NT2/D1 (cell line): ENCODE measurements around the gene SHISAL1.

Experiments used
- SUZ12 ChIP-seq: IDR thresholded peaks from 2 replicates; pipeline ENCODE4 v1.6.1; 2011; ENCODE audit not compliant: insufficient read length, insufficient read depth; ENCODE audit errors: extremely low read depth
- YY1 ChIP-seq: IDR thresholded peaks from 2 replicates; pipeline ENCODE4 v1.6.1; 2011; ENCODE audit not compliant: insufficient read length, insufficient read depth

- no peak for TF ChIP-seq SUZ12
- no peak for TF ChIP-seq YY1
These were observed 48.1 kb upstream of the SHISAL1 start for GRCh38 chr22:44360668-44361381.
